ENCODE data around the gene DTD1. TPM values are rescaled to one million over a fixed set of nuclear protein-coding genes. Genes with fewer than 3 reads are reported as not detected.

Gene DTD1
- total RNA-seq, 1 donor = 52.1 TPM

DNA sequence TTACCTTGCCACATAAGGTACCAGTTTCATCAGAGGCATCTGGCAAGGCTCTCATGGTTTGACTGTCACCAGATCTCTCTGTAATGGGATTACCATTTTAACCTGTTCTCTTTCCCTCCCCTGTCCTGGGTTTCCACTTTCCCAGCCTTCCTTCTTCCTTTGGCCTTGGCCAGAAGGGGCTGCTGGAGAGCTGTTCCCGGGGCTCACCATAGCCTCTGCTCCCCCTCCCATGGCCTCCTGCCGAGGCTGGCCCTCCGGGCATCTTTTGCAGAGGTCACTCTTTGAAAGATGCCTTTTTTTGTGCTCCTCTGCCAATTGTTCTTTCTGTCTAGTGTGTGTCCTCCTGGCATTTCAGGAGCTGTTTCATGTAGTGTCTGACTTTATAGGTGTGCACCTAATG is 125.0 kb downstream of the DTD1 start:
- Histone ChIP-seq H2AFZ (ENCODE audit: low read length) (no peak overlapping the region), H3K9me3 (ENCODE audit: low read depth, low read length) (no peaks in the 10 kb centered on the region), H3K79me2 (ENCODE audit: insufficient read depth, low read length) (peaks cover 8% of the 10 kb centered on the region), H3K4me3 (ENCODE audit: insufficient read depth, low read length) (no peak overlapping the region), H3K27me3 (ENCODE audit: insufficient read depth, low read length) (no peaks in the 10 kb centered on the region), H3K4me2 (ENCODE audit: insufficient read depth, low read length) (no peak overlapping the region), H3K27ac (ENCODE audit: low read depth, low read length) (no peak overlapping the region), H3K4me1 (ENCODE audit: insufficient read depth, low read length) (no peaks in the 10 kb centered on the region), H3K36me3 (ENCODE audit: insufficient read depth, low read length) (no peaks in the 10 kb centered on the region), H4K20me1 (ENCODE audit: insufficient read depth, low read length) (no peaks in the 10 kb centered on the region)
- DNase-seq (ENCODE audit: insufficient read length, low spot score, missing footprints) = no peak
- TF ChIP-seq, protein P1, sequence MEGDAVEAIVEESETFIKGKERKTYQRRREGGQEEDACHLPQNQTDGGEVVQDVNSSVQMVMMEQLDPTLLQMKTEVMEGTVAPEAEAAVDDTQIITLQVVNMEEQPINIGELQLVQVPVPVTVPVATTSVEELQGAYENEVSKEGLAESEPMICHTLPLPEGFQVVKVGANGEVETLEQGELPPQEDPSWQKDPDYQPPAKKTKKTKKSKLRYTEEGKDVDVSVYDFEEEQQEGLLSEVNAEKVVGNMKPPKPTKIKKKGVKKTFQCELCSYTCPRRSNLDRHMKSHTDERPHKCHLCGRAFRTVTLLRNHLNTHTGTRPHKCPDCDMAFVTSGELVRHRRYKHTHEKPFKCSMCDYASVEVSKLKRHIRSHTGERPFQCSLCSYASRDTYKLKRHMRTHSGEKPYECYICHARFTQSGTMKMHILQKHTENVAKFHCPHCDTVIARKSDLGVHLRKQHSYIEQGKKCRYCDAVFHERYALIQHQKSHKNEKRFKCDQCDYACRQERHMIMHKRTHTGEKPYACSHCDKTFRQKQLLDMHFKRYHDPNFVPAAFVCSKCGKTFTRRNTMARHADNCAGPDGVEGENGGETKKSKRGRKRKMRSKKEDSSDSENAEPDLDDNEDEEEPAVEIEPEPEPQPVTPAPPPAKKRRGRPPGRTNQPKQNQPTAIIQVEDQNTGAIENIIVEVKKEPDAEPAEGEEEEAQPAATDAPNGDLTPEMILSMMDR (IDR thresholded peaks at IDR 0.05; ENCODE audit: extremely low read depth, low read depth, low read length) = no peak

DNA sequence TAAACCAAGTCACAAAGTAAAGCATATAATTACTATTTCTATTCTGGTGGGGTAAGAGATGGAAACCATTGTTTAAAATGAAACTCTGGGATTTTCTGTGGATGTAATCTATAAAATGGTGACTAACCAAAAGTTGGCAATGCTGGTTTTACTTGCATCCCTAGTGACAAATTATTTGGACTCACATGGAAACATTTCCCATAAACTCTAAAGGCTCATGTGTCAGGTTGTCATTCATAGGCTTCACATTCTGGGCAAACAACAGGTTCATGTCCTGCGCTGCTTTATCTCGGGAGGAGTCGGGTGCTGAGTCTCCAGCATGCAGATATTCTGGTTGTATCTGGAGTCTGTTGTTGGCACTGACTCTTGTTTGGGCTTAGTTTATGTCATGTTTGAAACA is 127.7 kb downstream of the DTD1 start:
- no peak for DNase-seq (ENCODE audit: insufficient read length, low spot score, missing footprints)
- H3K36me3 ChIP-seq (ENCODE audit: insufficient read depth, low read length) = no peaks in the 10 kb centered on the region

DNA sequence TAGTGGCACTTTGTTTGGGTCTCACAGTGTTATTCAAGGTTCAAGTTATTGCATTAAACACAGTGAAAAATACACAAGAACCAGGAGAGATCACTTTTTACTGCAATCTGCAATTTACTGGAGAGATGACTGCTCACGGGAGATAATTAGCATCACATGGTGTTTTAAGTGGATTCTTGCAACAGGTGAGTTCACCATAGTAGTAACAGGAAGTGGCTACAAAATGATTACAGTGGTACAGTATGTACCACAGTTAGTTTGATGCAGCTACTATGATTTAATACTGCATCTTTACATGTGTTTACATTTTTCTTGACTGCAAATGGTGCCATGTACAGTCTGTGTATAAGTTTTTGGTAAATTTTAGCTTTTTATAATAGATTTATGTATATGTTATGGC is 129.2 kb downstream of the DTD1 start:
- DNase-seq (ENCODE audit: insufficient read length, low spot score, missing footprints) = no peak
- Histone ChIP-seq H3K36me3 (ENCODE audit: insufficient read depth, low read length) (no peaks in the 10 kb centered on the region), H3K27ac (ENCODE audit: low read depth, low read length) (no peak overlapping the region), H2AFZ (ENCODE audit: low read length) (no peak overlapping the region), H3K4me2 (ENCODE audit: insufficient read depth, low read length) (no peak overlapping the region), H3K9me3 (ENCODE audit: low read depth, low read length) (no peaks in the 10 kb centered on the region), H3K4me3 (ENCODE audit: insufficient read depth, low read length) (no peak overlapping the region), H3K79me2 (ENCODE audit: insufficient read depth, low read length) (no peaks in the 10 kb centered on the region), H4K20me1 (ENCODE audit: insufficient read depth, low read length) (no peaks in the 10 kb centered on the region), H3K27me3 (ENCODE audit: insufficient read depth, low read length) (no peaks in the 10 kb centered on the region), H3K4me1 (ENCODE audit: insufficient read depth, low read length) (peaks cover 8% of the 10 kb centered on the region)
- TF ChIP-seq, protein P1 (IDR thresholded peaks at IDR 0.05; ENCODE audit: extremely low read depth, low read depth, low read length) = no peak

More for the DNA sequence above, 127.7 kb downstream of the DTD1 start:
- no peaks in the 10 kb centered on the region for H3K27me3 ChIP-seq (ENCODE audit: insufficient read depth, low read length)
- no peak overlapping the region for H3K4me2 ChIP-seq (ENCODE audit: insufficient read depth, low read length)
- no peaks in the 10 kb centered on the region for H3K9me3 ChIP-seq (ENCODE audit: low read depth, low read length)
- peaks cover 5% of the 10 kb centered on the region for H3K4me1 ChIP-seq (ENCODE audit: insufficient read depth, low read length)
- H4K20me1 ChIP-seq (ENCODE audit: insufficient read depth, low read length) = no peaks in the 10 kb centered on the region
- no peak overlapping the region for H3K27ac ChIP-seq (ENCODE audit: low read depth, low read length)
- H2AFZ ChIP-seq (ENCODE audit: low read length) = no peak overlapping the region
- TF ChIP-seq, protein P1 (IDR thresholded peaks at IDR 0.05; ENCODE audit: extremely low read depth, low read depth, low read length) = no peak
- no peak overlapping the region for H3K4me3 ChIP-seq (ENCODE audit: insufficient read depth, low read length)
- H3K79me2 ChIP-seq (ENCODE audit: insufficient read depth, low read length) = peaks cover 4% of the 10 kb centered on the region

DNA sequence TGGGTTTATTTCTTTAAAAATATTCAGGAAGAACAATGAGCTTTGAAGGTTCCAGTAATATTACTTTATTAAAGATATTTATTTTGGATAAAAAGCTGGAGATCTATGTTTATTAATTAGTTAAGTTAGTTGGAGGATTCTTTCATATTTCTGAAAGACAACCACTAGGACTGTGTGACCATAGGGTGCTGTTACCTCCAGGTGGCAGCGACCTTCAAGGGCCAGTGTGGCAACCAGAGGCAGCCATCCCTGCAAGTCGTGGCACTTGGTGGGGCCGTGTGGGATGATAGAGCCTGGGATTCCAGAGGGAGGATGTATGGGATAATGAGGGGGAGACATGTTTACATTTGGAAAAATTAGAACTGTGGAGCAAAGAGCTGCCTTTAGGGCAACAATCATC is 130.3 kb downstream of the DTD1 start:
- H3K79me2 ChIP-seq (ENCODE audit: insufficient read depth, low read length) = peaks cover 2% of the 10 kb centered on the region
- TF ChIP-seq, protein P1 (IDR thresholded peaks at IDR 0.05; ENCODE audit: extremely low read depth, low read depth, low read length) = no peak
- H3K4me3 ChIP-seq (ENCODE audit: insufficient read depth, low read length) = no peak overlapping the region
- no peaks in the 10 kb centered on the region for H3K9me3 ChIP-seq (ENCODE audit: low read depth, low read length)
- no peaks in the 10 kb centered on the region for H4K20me1 ChIP-seq (ENCODE audit: insufficient read depth, low read length)
- DNase-seq (ENCODE audit: insufficient read length, low spot score, missing footprints) = no peak
- peaks cover 10% of the 10 kb centered on the region for H3K4me1 ChIP-seq (ENCODE audit: insufficient read depth, low read length)
- no peak overlapping the region for H3K4me2 ChIP-seq (ENCODE audit: insufficient read depth, low read length)
- no peak overlapping the region for H2AFZ ChIP-seq (ENCODE audit: low read length)
- H3K27me3 ChIP-seq (ENCODE audit: insufficient read depth, low read length) = no peaks in the 10 kb centered on the region
- no peaks in the 10 kb centered on the region for H3K36me3 ChIP-seq (ENCODE audit: insufficient read depth, low read length)
- H3K27ac ChIP-seq (ENCODE audit: low read depth, low read length) = no peak overlapping the region
